ENCODE results near the gene LINGO1.

Gene LINGO1

GRCh38 chr15:77633134-77633912 lies 611 bp upstream of the LINGO1 start:
- peak; percentile 99 for TF ChIP-seq CTCF (IDR thresholded peaks at IDR 0.05; ENCODE audit: low read depth, low read length)
- peaks cover 21% of the 10 kb centered on the region for H3K27me3 ChIP-seq

GRCh38 chr15:77631745-77632533 lies 773 bp downstream of the LINGO1 start:
- TF ChIP-seq CTCF (IDR thresholded peaks at IDR 0.05; ENCODE audit: low read depth, low read length): no peak
- Histone ChIP-seq H3K9me3 (no peaks in the 10 kb centered on the region; the same call in 1 of the 2 replicates), H3K36me3 (no peaks in the 10 kb centered on the region), H3K4me3 (ENCODE audit: low read depth, low read length) (peak overlapping the region; percentile 32), H3K27me3 (peaks cover 21% of the 10 kb centered on the region), H3K4me1 (peaks cover 16% of the 10 kb centered on the region)
- DNase-seq: peak; percentile 41

More at GRCh38 chr15:77633134-77633912, 611 bp upstream of the LINGO1 start:
- Histone ChIP-seq H3K4me3 (ENCODE audit: low read depth, low read length) (peak overlapping the region; percentile 61), H3K9me3 (no peaks in the 10 kb centered on the region; the same call in 1 of the 2 replicates), H3K36me3 (no peaks in the 10 kb centered on the region), H3K4me1 (peaks cover 16% of the 10 kb centered on the region)
- DNase-seq: peak; percentile 95

- Histone ChIP-seq H3K4me3 (ENCODE audit: low read depth, low read length) (no peak overlapping the region; the same call in 1 of the 2 replicates), H3K4me1 (peaks cover 16% of the 10 kb centered on the region), H3K36me3 (no peaks in the 10 kb centered on the region), H3K27me3 (peaks cover 21% of the 10 kb centered on the region), H3K9me3 (no peaks in the 10 kb centered on the region; the same call in 1 of the 2 replicates)
- peak; percentile 16 for TF ChIP-seq CTCF (IDR thresholded peaks at IDR 0.05; ENCODE audit: low read depth, low read length)
- DNase-seq: no peak
Measured at GRCh38 chr15:77630956-77631744, 1.6 kb downstream of the LINGO1 start.

GRCh38 chr15:77630056-77630455 lies 2.7 kb downstream of the LINGO1 start:
- Histone ChIP-seq H3K36me3 (no peaks in the 10 kb centered on the region), H3K4me3 (ENCODE audit: low read depth, low read length) (no peak overlapping the region), H3K4me1 (peaks cover 16% of the 10 kb centered on the region), H3K9me3 (no peaks in the 10 kb centered on the region; the same call in 1 of the 2 replicates), H3K27me3 (peaks cover 21% of the 10 kb centered on the region)
- DNase-seq: no peak
- no peak for TF ChIP-seq CTCF (IDR thresholded peaks at IDR 0.05; ENCODE audit: low read depth, low read length)

- Histone ChIP-seq H3K4me1 (peaks cover 16% of the 10 kb centered on the region), H3K9me3 (no peaks in the 10 kb centered on the region; the same call in 1 of the 2 replicates), H3K27me3 (peaks cover 21% of the 10 kb centered on the region), H3K4me3 (ENCODE audit: low read depth, low read length) (no peak overlapping the region), H3K36me3 (no peaks in the 10 kb centered on the region)
- no peak for TF ChIP-seq CTCF (IDR thresholded peaks at IDR 0.05; ENCODE audit: low read depth, low read length)
- peak; percentile 65 for DNase-seq
Measured at GRCh38 chr15:77629070-77630030, 3.4 kb downstream of the LINGO1 start.

Data from BE2C (cell line).